Mesendoderm (in vitro differentiated cells): ENCODE results near the gene GAB2.

ENCODE experiments used
- DNase-seq: peaks from one replicate; pipeline ENCODE4 v3.0.0; 2013
- H2AK5ac ChIP-seq: 2 replicates; pipeline ENCODE4 v1.6.1; 2013; ENCODE audit warnings: low read length, inconsistent platforms
- H2BK120ac ChIP-seq: 2 replicates; pipeline ENCODE4 v1.6.1; 2013; ENCODE audit warnings: low read depth, mild to moderate bottlenecking, low read length, moderate library complexity, mixed read lengths
- H2BK15ac ChIP-seq: replicated peaks from 2 replicates; pipeline ENCODE4 v1.6.1; 2013; ENCODE audit warnings: low read depth, mild to moderate bottlenecking, moderate library complexity
- H2BK5ac ChIP-seq: 2 replicates; pipeline ENCODE4 v1.6.1; 2013; ENCODE audit warnings: low read length, inconsistent platforms
- H3K18ac ChIP-seq: 2 replicates; pipeline ENCODE4 v1.6.1; 2013; ENCODE audit warnings: mild to moderate bottlenecking, low read length, mixed read lengths
- H3K23ac ChIP-seq: one replicate; pipeline ENCODE4 v1.6.1; 2013; ENCODE audit warnings: low read length
- H3K27ac ChIP-seq: 2 replicates; pipeline ENCODE4 v1.5.1; 2013; ENCODE audit warnings: low read depth, mild to moderate bottlenecking, inconsistent platforms, low read length, moderate library complexity
- H3K27me3 ChIP-seq: 2 replicates; pipeline ENCODE4 v1.6.1; 2013; ENCODE audit warnings: low read length, control low read depth, mild to moderate bottlenecking, inconsistent platforms; ENCODE audit not compliant: insufficient read depth, poor library complexity
- H3K36me3 ChIP-seq: 2 replicates; pipeline ENCODE4 v1.6.1; 2013; ENCODE audit warnings: low read length, inconsistent platforms; ENCODE audit not compliant: control insufficient read depth, insufficient read depth
- H3K4ac ChIP-seq: one replicate; pipeline ENCODE4 v1.6.1; 2013; ENCODE audit warnings: low read depth, mild to moderate bottlenecking, low read length, moderate library complexity
- H3K4me1 ChIP-seq: 2 replicates; pipeline ENCODE4 v1.6.1; 2013; ENCODE audit warnings: low read depth, low read length, inconsistent platforms; ENCODE audit not compliant: control insufficient read depth
- H3K4me2 ChIP-seq: 2 replicates; pipeline ENCODE4 v1.6.1; 2013; ENCODE audit warnings: low read length
- H3K4me3 ChIP-seq: 2 replicates; pipeline ENCODE4 v1.5.1; 2013; ENCODE audit warnings: mild to moderate bottlenecking, low read length
- H3K56ac ChIP-seq: one replicate; pipeline ENCODE4 v1.6.1; 2013; ENCODE audit warnings: low read length
- H3K79me1 ChIP-seq: 2 replicates; pipeline ENCODE4 v1.6.1; 2013; ENCODE audit warnings: low read length, inconsistent platforms
- H3K79me2 ChIP-seq: 2 replicates; pipeline ENCODE4 v1.6.1; 2013; ENCODE audit warnings: mild to moderate bottlenecking, low read length; ENCODE audit not compliant: control insufficient read depth, insufficient read depth
- H3K9ac ChIP-seq: 2 replicates; pipeline ENCODE4 v1.6.1; 2013; ENCODE audit warnings: low read length, inconsistent platforms
- H4K5ac ChIP-seq: one replicate; pipeline ENCODE4 v1.6.1; 2013; ENCODE audit warnings: low read length
- H4K8ac ChIP-seq: one replicate; pipeline ENCODE4 v1.6.1; 2013; ENCODE audit warnings: low read depth, mild to moderate bottlenecking, control low read depth, low read length, moderate library complexity
- WGBS: extraction: QIAGEN DNeasy Blood & Tissue Kit; methylation state at CpG from one replicate; pipeline ENCODE4 v1.1.7; 2013; ENCODE audit warnings: low lambda C conversion rate, missing lambda C conversion rate; ENCODE audit not compliant: insufficient coverage; ENCODE audit errors: extremely low coverage; 5-methylcytosine and 5-hydroxymethylcytosine counted together

Gene GAB2

DNA sequence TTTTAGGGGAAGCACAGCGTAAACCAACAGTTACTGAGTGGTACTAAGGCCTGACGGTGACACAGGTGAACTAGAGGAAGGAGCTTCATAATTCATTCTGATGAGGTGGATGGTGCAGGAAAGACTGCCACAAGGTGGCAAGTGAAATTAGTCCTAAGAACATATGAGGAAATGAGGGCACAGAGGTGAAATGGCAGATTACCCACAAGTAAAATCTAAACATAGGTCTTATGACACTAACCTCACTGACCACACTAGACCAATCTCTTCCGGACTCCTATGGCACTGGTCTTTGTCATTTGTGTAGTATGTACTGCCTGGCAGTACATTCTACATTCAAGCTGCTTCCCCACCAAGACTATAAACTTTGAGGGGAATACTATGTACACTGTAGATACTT is 20.2 kb downstream of the GAB2 start:
- H3K4me1 ChIP-seq: peaks cover 10% of the 10 kb centered on the region
- no peak overlapping the region for H2BK120ac ChIP-seq
- no peak overlapping the region for H3K4me3 ChIP-seq
- DNase-seq: no peak
- H3K4ac ChIP-seq: no peak overlapping the region
- no peak overlapping the region for H3K4me2 ChIP-seq
- no peaks in the 10 kb centered on the region for H3K79me2 ChIP-seq
- H2AK5ac ChIP-seq: no peak overlapping the region
- H4K5ac ChIP-seq: no peak overlapping the region
- no peak overlapping the region for H3K56ac ChIP-seq
- H2BK15ac ChIP-seq: no peak overlapping the region
- H3K9ac ChIP-seq: no peak overlapping the region
- no peak overlapping the region for H4K8ac ChIP-seq
- no peak overlapping the region for H3K27ac ChIP-seq
- no peaks in the 10 kb centered on the region for H3K36me3 ChIP-seq
- no CpG with 5 or more reads among the region's 3 CpGs for WGBS
- no peaks in the 10 kb centered on the region for H3K27me3 ChIP-seq
- H3K23ac ChIP-seq: no peak overlapping the region
- H3K18ac ChIP-seq: no peak overlapping the region
- H3K79me1 ChIP-seq: no peaks in the 10 kb centered on the region
- H2BK5ac ChIP-seq: no peak overlapping the region

GRCh38 chr11:78395597-78395996 is 22.0 kb downstream of the GAB2 start:
- Histone ChIP-seq H3K23ac (no peak overlapping the region), H3K27ac (no peak overlapping the region), H3K4me3 (no peak overlapping the region), H3K9ac (no peak overlapping the region), H3K56ac (no peak overlapping the region), H2BK5ac (no peak overlapping the region), H2AK5ac (no peak overlapping the region), H4K8ac (no peak overlapping the region), H3K27me3 (no peaks in the 10 kb centered on the region), H2BK15ac (no peak overlapping the region), H3K4me2 (no peak overlapping the region), H3K4me1 (peaks cover 10% of the 10 kb centered on the region), H3K79me1 (no peaks in the 10 kb centered on the region), H3K18ac (no peak overlapping the region), H3K36me3 (no peaks in the 10 kb centered on the region), H3K79me2 (no peaks in the 10 kb centered on the region), H2BK120ac (no peak overlapping the region), H3K4ac (no peak overlapping the region), H4K5ac (no peak overlapping the region)
- no CpG with 5 or more reads among the region's 1 CpG for WGBS
- DNase-seq: peak; percentile 14

- H2BK15ac ChIP-seq: no peak overlapping the region
- H4K8ac ChIP-seq: no peak overlapping the region
- H3K23ac ChIP-seq: no peak overlapping the region
- no peak overlapping the region for H2BK120ac ChIP-seq
- H3K4me3 ChIP-seq: no peak overlapping the region
- H3K27me3 ChIP-seq: no peaks in the 10 kb centered on the region
- no CpG with 5 or more reads among the region's 2 CpGs for WGBS
- no peak overlapping the region for H3K27ac ChIP-seq
- H4K5ac ChIP-seq: no peak overlapping the region
- no peak overlapping the region for H2AK5ac ChIP-seq
- no peak overlapping the region for H2BK5ac ChIP-seq
- no peak overlapping the region for H3K4me2 ChIP-seq
- peak overlapping the region; percentile 22 for H3K4ac ChIP-seq
- H3K79me2 ChIP-seq: no peaks in the 10 kb centered on the region
- peaks cover 2% of the 10 kb centered on the region for H3K4me1 ChIP-seq
- H3K18ac ChIP-seq: no peak overlapping the region
- H3K56ac ChIP-seq: no peak overlapping the region
- no peak overlapping the region for H3K9ac ChIP-seq
- H3K36me3 ChIP-seq: no peaks in the 10 kb centered on the region
- no peaks in the 10 kb centered on the region for H3K79me1 ChIP-seq
- peak; percentile 66 for DNase-seq
Measured at GRCh38 chr11:78392854-78393253, 24.8 kb downstream of the GAB2 start.

- H3K18ac ChIP-seq: no peak overlapping the region
- no peak overlapping the region for H3K4ac ChIP-seq
- H4K8ac ChIP-seq: no peak overlapping the region
- no peak overlapping the region for H2BK15ac ChIP-seq
- no peak overlapping the region for H3K4me2 ChIP-seq
- H3K4me1 ChIP-seq: peaks cover 2% of the 10 kb centered on the region
- H3K79me1 ChIP-seq: no peaks in the 10 kb centered on the region
- H3K23ac ChIP-seq: no peak overlapping the region
- H2BK5ac ChIP-seq: no peak overlapping the region
- no CpG with 5 or more reads among the region's 1 CpG for WGBS
- H3K56ac ChIP-seq: no peak overlapping the region
- no peak overlapping the region for H2BK120ac ChIP-seq
- H3K27ac ChIP-seq: no peak overlapping the region
- H2AK5ac ChIP-seq: no peak overlapping the region
- H4K5ac ChIP-seq: no peak overlapping the region
- no peaks in the 10 kb centered on the region for H3K36me3 ChIP-seq
- H3K9ac ChIP-seq: no peak overlapping the region
- no peaks in the 10 kb centered on the region for H3K79me2 ChIP-seq
- no peaks in the 10 kb centered on the region for H3K27me3 ChIP-seq
- peak; percentile 39 for DNase-seq
- H3K4me3 ChIP-seq: no peak overlapping the region
Measured at GRCh38 chr11:78391424-78391823, 26.2 kb downstream of the GAB2 start.

DNA sequence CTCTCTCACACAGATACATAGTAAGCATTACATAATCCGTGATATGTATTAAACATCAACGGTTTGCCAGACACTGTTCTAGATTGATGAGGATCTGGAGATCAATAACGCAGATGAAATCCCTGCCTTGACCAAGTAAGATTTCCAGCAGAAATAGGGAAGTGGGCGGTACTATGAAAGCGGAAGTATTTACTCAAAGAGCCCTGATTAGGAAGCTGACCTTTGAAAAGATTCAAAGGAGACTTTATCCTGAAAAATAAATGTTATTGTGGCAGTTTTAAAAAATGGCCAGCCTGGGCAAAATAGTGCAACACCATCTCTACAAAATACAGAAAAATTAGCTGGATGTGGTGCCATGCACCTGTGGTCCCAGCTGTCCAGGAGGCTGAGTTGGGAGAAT is 26.8 kb downstream of the GAB2 start:
- no peak for DNase-seq

GRCh38 chr11:78386215-78386941 is 31.2 kb downstream of the GAB2 start:
- no peak overlapping the region for H4K8ac ChIP-seq
- no peak for DNase-seq
- no peak overlapping the region for H3K4me3 ChIP-seq
- no peak overlapping the region for H3K56ac ChIP-seq
- no peak overlapping the region for H2AK5ac ChIP-seq
- no peak overlapping the region for H2BK120ac ChIP-seq
- H3K4me1 ChIP-seq: peaks cover 2% of the 10 kb centered on the region
- H3K4ac ChIP-seq: no peak overlapping the region
- no peak overlapping the region for H4K5ac ChIP-seq
- H3K27me3 ChIP-seq: no peaks in the 10 kb centered on the region
- H3K79me2 ChIP-seq: no peaks in the 10 kb centered on the region
- no peaks in the 10 kb centered on the region for H3K79me1 ChIP-seq
- H2BK5ac ChIP-seq: no peak overlapping the region
- no peak overlapping the region for H3K27ac ChIP-seq
- H3K4me2 ChIP-seq: no peak overlapping the region
- no peak overlapping the region for H3K23ac ChIP-seq
- H3K9ac ChIP-seq: no peak overlapping the region
- no CpG with 5 or more reads among the region's 3 CpGs for WGBS
- no peak overlapping the region for H2BK15ac ChIP-seq
- H3K18ac ChIP-seq: no peak overlapping the region
- H3K36me3 ChIP-seq: no peaks in the 10 kb centered on the region

More for the DNA sequence above, 26.8 kb downstream of the GAB2 start:
- H2BK5ac ChIP-seq: no peak overlapping the region
- H4K8ac ChIP-seq: no peak overlapping the region
- no peaks in the 10 kb centered on the region for H3K79me2 ChIP-seq
- H3K56ac ChIP-seq: no peak overlapping the region
- no peak overlapping the region for H3K27ac ChIP-seq
- H3K4me1 ChIP-seq: peaks cover 2% of the 10 kb centered on the region
- H3K4me3 ChIP-seq: no peak overlapping the region
- no peak overlapping the region for H3K9ac ChIP-seq
- no peak overlapping the region for H2BK120ac ChIP-seq
- H3K4ac ChIP-seq: no peak overlapping the region
- no peak overlapping the region for H3K18ac ChIP-seq
- H3K36me3 ChIP-seq: no peaks in the 10 kb centered on the region
- H3K27me3 ChIP-seq: no peaks in the 10 kb centered on the region
- H2BK15ac ChIP-seq: no peak overlapping the region
- WGBS: no CpG with 5 or more reads among the region's 5 CpGs
- H4K5ac ChIP-seq: no peak overlapping the region
- no peak overlapping the region for H2AK5ac ChIP-seq
- no peak overlapping the region for H3K4me2 ChIP-seq
- H3K79me1 ChIP-seq: no peaks in the 10 kb centered on the region
- H3K23ac ChIP-seq: no peak overlapping the region
